Glutamatergic neuron (in vitro differentiated cells): ENCODE data around the gene AXIN2. TPM values are rescaled to one million over a fixed set of nuclear protein-coding genes. Genes with fewer than 3 reads are reported as not detected.
"Not testable (repeated sequence)": the region's sequence is repeated elsewhere in the genome, so short reads cannot be mapped to it uniquely, and the experiment has no call there.

Source experiments
- DNase-seq: peaks from one replicate; pipeline ENCODE4 v3.0.0; 2022
- H3K27ac Mint-ChIP-seq: one replicate; pipeline ENCODE4 v1.8.0; 2020; ENCODE audit warnings: mild to moderate bottlenecking, mixed read lengths, inconsistent platforms; ENCODE audit not compliant: unreplicated experiment
- H3K27me3 Mint-ChIP-seq: one replicate; pipeline ENCODE4 v1.8.0; 2020; ENCODE audit warnings: mild to moderate bottlenecking, moderate library complexity, mixed read lengths, inconsistent platforms; ENCODE audit not compliant: unreplicated experiment
- H3K36me3 Mint-ChIP-seq: one replicate; pipeline ENCODE4 v1.8.0; 2020; ENCODE audit warnings: mild to moderate bottlenecking, mixed read lengths, inconsistent platforms; ENCODE audit not compliant: unreplicated experiment
- H3K4me1 Mint-ChIP-seq: one replicate; pipeline ENCODE4 v1.8.0; 2020; ENCODE audit warnings: mild to moderate bottlenecking, low read depth, mixed read lengths, inconsistent platforms; ENCODE audit not compliant: unreplicated experiment
- H3K4me3 Mint-ChIP-seq: one replicate; pipeline ENCODE4 v1.8.0; 2020; ENCODE audit warnings: mild to moderate bottlenecking, mixed read lengths, inconsistent platforms; ENCODE audit not compliant: unreplicated experiment
- H3K9me3 Mint-ChIP-seq: one replicate; pipeline ENCODE4 v1.8.0; 2020; ENCODE audit warnings: mild to moderate bottlenecking, moderate library complexity, mixed read lengths, inconsistent platforms; ENCODE audit not compliant: unreplicated experiment
- CTCF ChIP-seq: fragments of 200-600 bp; sonication (generic); IDR thresholded peaks from one replicate; pipeline ENCODE4 v1.5.0; 2021; ENCODE audit not compliant: partially characterized antibody, unreplicated experiment
- total RNA-seq: library from RNA; stranded (reverse); fragmentation: NEBNext Ultra II Directional; extraction: Animal tissue kit (Norgen Biotek cat#: 25700); gene quantifications from one replicate; pipeline ENCODE4 v1.2.1, GENCODE V29; 2021; ENCODE audit not compliant: unreplicated experiment

Gene AXIN2
- total RNA-seq, 1 donor from 2014 or later: 26.5 TPM

DNA sequence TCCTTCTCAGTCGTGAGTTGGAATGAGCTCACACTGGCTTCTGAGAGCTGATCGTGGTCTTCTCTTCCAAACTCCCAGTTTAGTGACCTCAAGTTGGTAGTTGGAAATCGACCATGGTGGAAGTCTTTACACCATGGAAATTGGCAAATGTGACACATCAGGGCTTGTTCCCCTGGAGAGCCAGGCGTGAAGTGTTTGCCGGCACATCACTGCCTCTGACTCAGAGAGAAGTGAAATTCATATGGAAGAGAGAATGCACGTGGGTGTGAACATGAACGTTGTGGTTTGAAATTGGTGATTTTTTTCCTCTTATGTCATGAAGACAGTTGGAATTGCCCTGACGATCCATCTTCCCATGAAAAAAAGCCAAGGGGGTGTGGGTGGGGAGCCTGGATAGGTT lies 47.4 kb downstream of the AXIN2 start:
- Mint-ChIP-seq H3K4me3 (no peak overlapping the region), H3K9me3 (peaks cover 6% of the 10 kb centered on the region), H3K27ac (no peak overlapping the region), H3K27me3 (peaks cover 8% of the 10 kb centered on the region), H3K36me3 (peaks cover 3% of the 10 kb centered on the region), H3K4me1 (peaks cover 17% of the 10 kb centered on the region)
- no peak for DNase-seq
- TF ChIP-seq CTCF: no peak

DNA sequence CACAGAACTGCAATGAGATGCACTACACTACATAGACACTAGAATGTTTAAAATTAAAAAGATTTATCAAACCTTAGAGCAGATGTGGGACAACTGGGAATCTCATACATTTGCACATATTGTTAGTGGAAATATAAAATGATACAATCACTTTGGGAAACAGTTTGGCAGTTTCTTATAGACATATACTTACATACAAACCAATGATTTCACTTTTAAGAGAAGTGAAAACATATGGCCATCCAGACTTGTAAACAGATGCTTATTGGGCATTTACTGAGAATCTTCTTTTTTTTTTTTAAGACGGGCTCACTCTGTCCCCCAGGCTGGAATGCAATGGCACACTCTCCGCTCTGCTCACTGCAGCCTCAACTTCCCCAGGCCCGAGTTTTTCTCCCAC lies 50.1 kb downstream of the AXIN2 start:
- peaks cover 7% of the 10 kb centered on the region for H3K9me3 Mint-ChIP-seq
- peaks cover 4% of the 10 kb centered on the region for H3K4me1 Mint-ChIP-seq
- TF ChIP-seq CTCF: no peak
- H3K27ac Mint-ChIP-seq: no peak overlapping the region
- no peak for DNase-seq
- no peak overlapping the region for H3K4me3 Mint-ChIP-seq
- peaks cover 3% of the 10 kb centered on the region for H3K36me3 Mint-ChIP-seq
- peaks cover 3% of the 10 kb centered on the region for H3K27me3 Mint-ChIP-seq

GRCh38 chr17:65509032-65509431 lies 52.4 kb downstream of the AXIN2 start:
- Mint-ChIP-seq H3K9me3 (peaks cover 8% of the 10 kb centered on the region), H3K27me3 (peaks cover 5% of the 10 kb centered on the region), H3K27ac (no peak overlapping the region), H3K36me3 (peaks cover 3% of the 10 kb centered on the region), H3K4me1 (no peaks in the 10 kb centered on the region), H3K4me3 (no peak overlapping the region)
- TF ChIP-seq CTCF: no peak
- DNase-seq: no peak

GRCh38 chr17:65504673-65505072 lies 56.8 kb downstream of the AXIN2 start:
- DNase-seq, H3K4me1 Mint-ChIP-seq, H3K4me3 Mint-ChIP-seq, H3K27ac Mint-ChIP-seq, H3K36me3 Mint-ChIP-seq, H3K27me3 Mint-ChIP-seq, H3K9me3 Mint-ChIP-seq: not testable (repeated sequence)

DNA sequence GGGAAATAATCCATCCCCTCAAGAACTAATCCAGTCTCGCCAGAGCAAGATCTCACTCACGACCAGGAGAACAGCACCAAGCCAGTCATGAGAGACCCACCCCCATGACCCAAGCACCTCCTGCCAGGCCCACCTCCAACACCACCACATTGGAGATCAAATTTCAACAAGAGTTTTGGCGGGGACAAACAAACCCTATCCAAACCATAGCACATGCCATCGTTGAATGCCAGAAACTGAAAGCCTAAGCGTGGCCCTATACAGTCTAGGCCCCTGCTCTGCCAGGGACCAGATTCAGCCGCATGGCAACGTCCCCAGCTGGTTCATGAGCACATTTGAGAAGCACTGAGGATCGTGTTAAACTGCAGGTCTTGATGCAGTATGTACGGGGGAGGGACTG lies 57.3 kb downstream of the AXIN2 start:
- Mint-ChIP-seq H3K36me3 (no peaks in the 10 kb centered on the region), H3K4me3 (no peak overlapping the region), H3K27ac (no peak overlapping the region), H3K9me3 (peaks cover 4% of the 10 kb centered on the region), H3K27me3 (peaks cover 3% of the 10 kb centered on the region), H3K4me1 (no peaks in the 10 kb centered on the region)
- DNase-seq: no peak
- TF ChIP-seq CTCF: no peak

- Mint-ChIP-seq H3K9me3 (peaks cover 4% of the 10 kb centered on the region), H3K4me1 (no peaks in the 10 kb centered on the region), H3K4me3 (no peak overlapping the region), H3K27me3 (peaks cover 3% of the 10 kb centered on the region), H3K27ac (no peak overlapping the region), H3K36me3 (no peaks in the 10 kb centered on the region)
- DNase-seq: no peak
- TF ChIP-seq CTCF: no peak
These were observed 57.9 kb downstream of the AXIN2 start for GRCh38 chr17:65503557-65503956.
